Mesenchymal stem cell (in vitro differentiated cells and primary cell): ENCODE measurements around the gene PGAP1.

Experiments
- DNase-seq: peaks from one replicate; pipeline ENCODE4 v3.0.0-alpha.2; 2013
- H2AFZ ChIP-seq: one replicate; pipeline ENCODE4 v1.6.1; 2013; ENCODE audit warnings: low read depth, mild to moderate bottlenecking, control low read depth, inconsistent platforms, low read length, moderate library complexity
- H2AK5ac ChIP-seq: 2 replicates; pipeline ENCODE4 v1.6.1; 2013; ENCODE audit warnings: low read length, moderate library complexity, mild to moderate bottlenecking, inconsistent platforms; ENCODE audit not compliant: severe bottlenecking
- H2BK120ac ChIP-seq: one replicate; pipeline ENCODE4 v1.6.1; 2013; ENCODE audit warnings: low read depth, mild to moderate bottlenecking, inconsistent platforms, low read length, moderate library complexity
- H2BK12ac ChIP-seq, 2 experiments: one replicate each; pipeline ENCODE4 v1.6.1; 2013; ENCODE audit warnings: inconsistent platforms in 2 of 2, low read length in 2 of 2, mild to moderate bottlenecking in 2 of 2, moderate library complexity in 2 of 2, control low read depth in 1 of 2
- H2BK15ac ChIP-seq: one replicate; pipeline ENCODE4 v1.6.1; 2013; ENCODE audit warnings: mild to moderate bottlenecking, low read depth, inconsistent platforms; ENCODE audit not compliant: poor library complexity, severe bottlenecking
- H2BK5ac ChIP-seq: 2 replicates; pipeline ENCODE4 v1.6.1; 2013; ENCODE audit warnings: low read depth, mild to moderate bottlenecking, low read length, control low read depth, inconsistent platforms; ENCODE audit not compliant: poor library complexity, severe bottlenecking
- H3K14ac ChIP-seq, 2 experiments: one replicate each; pipeline ENCODE4 v1.6.1; 2013; ENCODE audit warnings: inconsistent platforms in 2 of 2, low read length in 2 of 2, control low read depth in 1 of 2, mild to moderate bottlenecking in 1 of 2, moderate library complexity in 1 of 2
- H3K18ac ChIP-seq, 2 experiments: one replicate each; pipeline ENCODE4 v1.6.1; 2013; ENCODE audit warnings: inconsistent platforms in 2 of 2, low read length in 2 of 2, control low read depth in 1 of 2, low read depth in 1 of 2, mild to moderate bottlenecking in 1 of 2
- H3K23ac ChIP-seq, 2 experiments: one replicate each; pipeline ENCODE4 v1.6.1; 2013; ENCODE audit warnings: inconsistent platforms in 2 of 2, low read length in 2 of 2, mild to moderate bottlenecking in 2 of 2, moderate library complexity in 2 of 2, control low read depth in 1 of 2
- H3K27ac ChIP-seq: 2 replicates; pipeline ENCODE4 v1.5.1; 2013; ENCODE audit warnings: mild to moderate bottlenecking, moderate library complexity, low read length, control low read depth, inconsistent platforms; ENCODE audit not compliant: poor library complexity, severe bottlenecking
- H3K27me3 ChIP-seq, 2 experiments: 2 replicates each; pipeline versions ENCODE4 v1.6.1 to v1.7.0; 2013; ENCODE audit warnings: low read length in 2 of 2, mild to moderate bottlenecking in 2 of 2, moderate library complexity in 2 of 2, control low read depth in 1 of 2, inconsistent platforms in 1 of 2; ENCODE audit not compliant: control insufficient read depth in 1 of 2, insufficient read depth in 1 of 2
- H3K36me3 ChIP-seq, 2 experiments: 2 replicates each; pipeline versions ENCODE4 v1.6.1 to v1.7.0; 2013; ENCODE audit warnings: low read length in 2 of 2, control low read depth in 1 of 2, inconsistent platforms in 1 of 2, low read depth in 1 of 2, mild to moderate bottlenecking in 1 of 2; ENCODE audit not compliant: insufficient read depth in 2 of 2, control insufficient read depth in 1 of 2
- H3K4ac ChIP-seq, 2 experiments: one replicate each; pipeline ENCODE4 v1.6.1; 2013; ENCODE audit warnings: inconsistent platforms in 2 of 2, low read length in 2 of 2, mild to moderate bottlenecking in 2 of 2, moderate library complexity in 2 of 2, control low read depth in 1 of 2, low read depth in 1 of 2
- H3K4me1 ChIP-seq: 2 replicates; pipeline ENCODE4 v1.6.1; 2013; ENCODE audit warnings: low read depth, low read length, control low read depth; ENCODE audit not compliant: control insufficient read depth, insufficient read depth
- H3K4me2 ChIP-seq: 2 replicates; pipeline ENCODE4 v1.6.1; 2013; ENCODE audit warnings: low read length, mild to moderate bottlenecking, inconsistent platforms; ENCODE audit not compliant: poor library complexity, severe bottlenecking
- H3K4me3 ChIP-seq, 2 experiments: 2 replicates each; pipeline versions ENCODE4 v1.5.1 to v1.7.0; 2013; ENCODE audit warnings: low read length in 2 of 2, mild to moderate bottlenecking in 2 of 2, control low read depth in 1 of 2, low read depth in 1 of 2; ENCODE audit not compliant: insufficient read depth in 1 of 2
- H3K79me1 ChIP-seq: replicated peaks from 2 replicates; pipeline ENCODE4 v1.6.1; 2013; ENCODE audit warnings: mild to moderate bottlenecking, control low read depth, low read length, inconsistent platforms; ENCODE audit not compliant: poor library complexity, severe bottlenecking
- H3K9ac ChIP-seq: 2 replicates; pipeline ENCODE4 v1.7.0; 2013; ENCODE audit warnings: mild to moderate bottlenecking, low read length, moderate library complexity
- H3K9me3 ChIP-seq: 2 replicates; pipeline ENCODE4 v1.7.0; 2013; ENCODE audit warnings: mild to moderate bottlenecking, low read length; ENCODE audit not compliant: control insufficient read depth
- H4K8ac ChIP-seq: one replicate; pipeline ENCODE4 v1.6.1; 2013; ENCODE audit warnings: inconsistent platforms, mild to moderate bottlenecking, low read length, moderate library complexity
- H4K91ac ChIP-seq: one replicate; pipeline ENCODE4 v1.6.1; 2013; ENCODE audit warnings: mild to moderate bottlenecking, low read length, inconsistent platforms
- WGBS: methylation state at CpG from one replicate; pipeline ENCODE4 v1.1.7; 2013; ENCODE audit warnings: mixed read lengths; 5-methylcytosine and 5-hydroxymethylcytosine counted together

Gene PGAP1

DNA sequence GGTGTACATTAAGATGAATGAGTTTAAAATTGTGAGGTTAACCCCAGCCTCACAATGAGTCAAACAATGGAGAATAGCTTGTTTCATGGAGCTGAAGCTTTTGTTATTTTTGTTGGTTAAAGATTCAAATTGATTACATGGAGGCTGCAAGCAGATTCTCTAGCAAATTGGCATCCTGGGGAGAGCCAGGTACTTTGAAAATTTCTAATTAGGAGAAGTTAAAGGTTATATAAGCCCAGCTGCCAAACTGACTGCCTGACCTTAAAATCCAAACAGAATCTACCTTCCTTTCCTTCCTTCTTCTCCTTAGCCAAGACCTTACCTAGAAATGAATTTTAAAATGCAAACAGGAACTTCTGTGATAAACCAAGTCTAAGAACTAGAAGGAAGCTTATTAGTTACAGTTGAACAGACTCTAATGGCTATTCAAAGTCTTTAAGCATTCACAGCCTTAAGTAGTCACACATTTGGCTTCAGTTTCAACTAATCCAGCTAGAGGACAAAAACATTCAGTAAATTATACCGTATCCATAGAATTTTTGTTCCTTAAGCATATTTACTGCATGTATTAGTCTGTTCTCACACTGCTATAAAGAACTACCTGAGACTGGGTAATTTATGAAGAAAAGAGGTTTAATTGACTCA, 31.5 kb upstream of the PGAP1 start:
- no peak overlapping the region for H3K18ac ChIP-seq
- no peaks in the 10 kb centered on the region for H3K9me3 ChIP-seq
- no peaks in the 10 kb centered on the region for H3K36me3 ChIP-seq
- no peak for DNase-seq
- no peaks in the 10 kb centered on the region for H3K27me3 ChIP-seq
- no peak overlapping the region for H3K9ac ChIP-seq
- H2AFZ ChIP-seq = no peak overlapping the region
- H3K4me1 ChIP-seq = no peaks in the 10 kb centered on the region
- no peaks in the 10 kb centered on the region for H3K79me1 ChIP-seq
- H3K27ac ChIP-seq = no peak overlapping the region
- H3K23ac ChIP-seq = no peak overlapping the region
- H3K4ac ChIP-seq = no peak overlapping the region
- no peak overlapping the region for H4K8ac ChIP-seq
- H2BK15ac ChIP-seq = no peak overlapping the region
- no peak overlapping the region for H3K4me3 ChIP-seq
- no peak overlapping the region for H3K4me2 ChIP-seq
- H2BK120ac ChIP-seq = no peak overlapping the region
- H4K91ac ChIP-seq = no peak overlapping the region
- no peak overlapping the region for H2BK5ac ChIP-seq
- no peak overlapping the region for H2BK12ac ChIP-seq
- no peak overlapping the region for H3K14ac ChIP-seq
- no peak overlapping the region for H2AK5ac ChIP-seq
- WGBS = no CpG with 5 or more reads among the region's 1 CpG

DNA sequence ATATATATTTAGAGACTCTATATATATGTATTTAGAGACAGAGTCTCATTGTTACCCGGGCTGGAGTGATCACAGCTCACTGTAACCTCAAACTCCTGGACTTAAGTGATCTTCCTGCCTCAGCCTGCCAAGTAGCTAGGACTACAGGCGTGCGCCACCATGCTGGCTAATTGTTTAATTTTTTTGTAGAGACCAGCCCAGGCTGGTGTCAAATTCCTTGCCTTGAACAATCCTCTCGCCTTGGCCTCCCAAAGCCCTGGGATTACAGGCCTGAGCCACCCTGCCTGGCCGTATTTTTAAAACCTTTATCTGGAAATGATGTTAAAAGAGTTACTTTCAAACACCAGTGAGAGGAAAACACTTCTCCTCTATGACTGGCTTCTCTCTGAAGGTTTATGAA, 30.9 kb upstream of the PGAP1 start:
- Histone ChIP-seq H3K9me3 (no peaks in the 10 kb centered on the region), H2BK5ac (no peak overlapping the region), H4K91ac (no peak overlapping the region), H3K23ac (no peak overlapping the region), H3K4me3 (no peak overlapping the region), H2AFZ (no peak overlapping the region), H3K27me3 (no peaks in the 10 kb centered on the region), H3K36me3 (no peaks in the 10 kb centered on the region), H3K27ac (no peak overlapping the region), H4K8ac (no peak overlapping the region), H2AK5ac (no peak overlapping the region), H3K4me1 (no peaks in the 10 kb centered on the region), H2BK120ac (no peak overlapping the region), H2BK12ac (no peak overlapping the region), H3K4me2 (no peak overlapping the region), H3K79me1 (no peaks in the 10 kb centered on the region), H3K4ac (no peak overlapping the region), H3K14ac (no peak overlapping the region), H3K9ac (no peak overlapping the region), H3K18ac (no peak overlapping the region), H2BK15ac (no peak overlapping the region)
- DNase-seq = no peak
- 94% methylated on average over 5 of the region's 5 CpGs for WGBS

DNA sequence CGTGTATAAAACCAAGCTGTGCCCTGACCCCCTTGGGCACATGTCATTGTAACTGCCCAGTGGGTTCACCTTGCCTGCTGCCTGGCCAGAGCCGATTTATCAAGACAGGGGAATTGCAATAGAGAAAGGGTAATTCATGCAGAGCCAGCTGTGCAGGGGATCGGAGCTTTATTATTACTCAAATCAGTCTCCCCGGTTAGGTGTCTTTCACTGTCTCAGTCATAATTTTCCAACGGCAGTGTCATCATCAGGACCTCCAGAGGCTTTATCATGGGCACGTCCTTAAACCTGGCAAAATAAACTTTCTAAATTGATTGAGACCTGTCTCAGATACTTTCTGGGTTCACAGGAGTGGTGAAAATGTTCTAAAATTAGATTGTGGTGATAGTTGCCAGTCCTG, 29.6 kb upstream of the PGAP1 start:
- H3K23ac ChIP-seq = no peak overlapping the region
- H3K4me3 ChIP-seq = no peak overlapping the region
- no peak overlapping the region for H4K91ac ChIP-seq
- H3K9ac ChIP-seq = no peak overlapping the region
- no peaks in the 10 kb centered on the region for H3K79me1 ChIP-seq
- no peak overlapping the region for H2BK12ac ChIP-seq
- no peak overlapping the region for H2AK5ac ChIP-seq
- no peak overlapping the region for H3K18ac ChIP-seq
- H4K8ac ChIP-seq = no peak overlapping the region
- H3K4me2 ChIP-seq = no peak overlapping the region
- DNase-seq = no peak
- no peaks in the 10 kb centered on the region for H3K9me3 ChIP-seq
- no peak overlapping the region for H3K27ac ChIP-seq
- no peak overlapping the region for H2BK120ac ChIP-seq
- no peak overlapping the region for H3K4ac ChIP-seq
- no peaks in the 10 kb centered on the region for H3K4me1 ChIP-seq
- H3K36me3 ChIP-seq = no peaks in the 10 kb centered on the region
- no peak overlapping the region for H2AFZ ChIP-seq
- H3K27me3 ChIP-seq = no peaks in the 10 kb centered on the region
- H3K14ac ChIP-seq = no peak overlapping the region
- no peak overlapping the region for H2BK5ac ChIP-seq
- WGBS = 85% methylated on average over 6 of the region's 6 CpGs
- no peak overlapping the region for H2BK15ac ChIP-seq

DNA sequence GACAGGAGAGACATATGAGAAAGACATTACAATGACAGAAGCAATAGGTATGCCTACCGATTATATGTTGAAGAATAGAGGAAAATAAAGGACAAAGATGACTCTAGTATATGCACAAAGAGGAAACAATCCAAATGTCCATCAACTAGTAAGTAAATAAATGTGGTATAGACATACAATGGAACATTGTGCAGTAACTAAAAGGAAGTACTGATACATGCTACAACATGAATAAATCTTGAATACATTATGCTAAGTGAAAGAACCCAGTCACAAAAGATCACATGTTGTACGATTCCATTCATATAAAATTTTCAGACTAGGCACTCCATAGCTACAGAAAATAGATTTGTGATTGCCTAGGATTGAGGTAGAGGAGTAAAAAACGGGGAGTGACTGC, 28.5 kb upstream of the PGAP1 start:
- H3K4me2 ChIP-seq = no peak overlapping the region
- H3K23ac ChIP-seq = no peak overlapping the region
- no peak overlapping the region for H3K14ac ChIP-seq
- no peak overlapping the region for H2BK120ac ChIP-seq
- no peak overlapping the region for H2AK5ac ChIP-seq
- no peak overlapping the region for H2BK15ac ChIP-seq
- H3K4ac ChIP-seq = no peak overlapping the region
- no peaks in the 10 kb centered on the region for H3K4me1 ChIP-seq
- no peaks in the 10 kb centered on the region for H3K79me1 ChIP-seq
- no peak overlapping the region for H3K27ac ChIP-seq
- no peak overlapping the region for H3K4me3 ChIP-seq
- H3K9ac ChIP-seq = no peak overlapping the region
- DNase-seq = no peak
- no peak overlapping the region for H3K18ac ChIP-seq
- H4K91ac ChIP-seq = no peak overlapping the region
- no peak overlapping the region for H4K8ac ChIP-seq
- no peaks in the 10 kb centered on the region for H3K27me3 ChIP-seq
- no peak overlapping the region for H2AFZ ChIP-seq
- no peaks in the 10 kb centered on the region for H3K9me3 ChIP-seq
- no peak overlapping the region for H2BK5ac ChIP-seq
- no peaks in the 10 kb centered on the region for H3K36me3 ChIP-seq
- 70% methylated on average over 2 of the region's 3 CpGs for WGBS
- no peak overlapping the region for H2BK12ac ChIP-seq
